Activated naive CD4-positive, alpha-beta T cell treated with anti-CD3 and anti-CD28 coated beads, Interleukin-2, amount 50 U/mL, for 16 hours (primary cell): ENCODE data around the gene PCARE.
A peak's percentile ranks its signal among the peaks of the same experiment; 100 is the strongest.

Source experiments
- DNase-seq: peaks from one replicate; pipeline ENCODE4 v3.0.0-alpha.2; 2020

PCARE gene

GRCh38 chr2:29033172-29033571 is 41.2 kb downstream of the PCARE start:
- no peak for DNase-seq

GRCh38 chr2:29032189-29032588 is 42.1 kb downstream of the PCARE start:
- DNase-seq = no peak

GRCh38 chr2:29031046-29031445 is 43.3 kb downstream of the PCARE start:
- no peak for DNase-seq

GRCh38 chr2:29025711-29026110 is 48.6 kb downstream of the PCARE start:
- no peak for DNase-seq

GRCh38 chr2:29024882-29025430 is 49.4 kb downstream of the PCARE start:
- no peak for DNase-seq

GRCh38 chr2:29023188-29023587 is 51.1 kb downstream of the PCARE start:
- DNase-seq = no peak

GRCh38 chr2:29022679-29023078 is 51.6 kb downstream of the PCARE start:
- no peak for DNase-seq

- DNase-seq = no peak
These were observed 52.4 kb downstream of the PCARE start for GRCh38 chr2:29021886-29022285.

GRCh38 chr2:29017716-29018435 is 56.4 kb downstream of the PCARE start:
- no peak for DNase-seq

GRCh38 chr2:29016504-29016903 is 57.8 kb downstream of the PCARE start:
- no peak for DNase-seq

- DNase-seq = no peak
These were observed 58.4 kb downstream of the PCARE start for GRCh38 chr2:29015701-29016470.

- DNase-seq = peak; percentile 62
These were observed 59.4 kb downstream of the PCARE start for GRCh38 chr2:29014811-29015421.

- peak; percentile 26 for DNase-seq
These were observed 60.0 kb downstream of the PCARE start for GRCh38 chr2:29014331-29014730.

- no peak for DNase-seq
These were observed 61.1 kb downstream of the PCARE start for GRCh38 chr2:29013057-29013780.

- no peak for DNase-seq
These were observed 62.1 kb downstream of the PCARE start for GRCh38 chr2:29012211-29012681.
